ENCODE results near the gene POLE3.

Gene POLE3

DNA sequence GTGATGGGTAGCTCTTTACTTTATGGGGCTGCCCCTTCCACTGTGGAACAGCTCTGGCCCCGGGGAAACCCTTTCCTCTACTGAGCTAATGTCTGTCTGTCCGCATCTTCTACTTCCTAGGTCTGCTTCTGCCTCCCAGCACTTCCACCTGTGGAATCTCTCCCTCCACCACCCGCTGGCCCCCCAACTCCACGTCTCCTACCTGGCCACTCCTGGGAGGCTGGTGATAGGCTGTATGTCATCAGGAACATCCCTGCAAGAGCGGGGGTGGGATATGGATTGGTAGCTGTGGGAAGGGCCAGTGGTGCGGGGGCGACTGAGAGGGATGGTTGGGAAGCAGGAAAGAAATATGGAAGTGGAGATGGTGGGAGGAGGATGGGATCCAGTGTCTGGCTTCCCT, 18.6 kb downstream of the POLE3 start:
- H3K4me3 ChIP-seq (replicated peaks; ENCODE audit: low read depth, low read length): no peak overlapping the region
- no peak for DNase-seq (ENCODE audit: extremely low read depth, insufficient read length)
- no peak for TF ChIP-seq CTCF (IDR thresholded peaks at IDR 0.05; ENCODE audit: insufficient read depth, low read length, poor library complexity, severe bottlenecking)
- no peaks in the 10 kb centered on the region for H3K27me3 ChIP-seq (replicated peaks; ENCODE audit: control insufficient read depth, insufficient read depth, low read length)
- H3K36me3 ChIP-seq (ENCODE audit: control insufficient read depth, insufficient read depth, low read length): peaks cover 12% of the 10 kb centered on the region

GRCh38 chr9:113390192-113390960, 20.1 kb downstream of the POLE3 start:
- Histone ChIP-seq H3K36me3 (ENCODE audit: control insufficient read depth, insufficient read depth, low read length) (peaks cover 12% of the 10 kb centered on the region), H3K27me3 (replicated peaks; ENCODE audit: control insufficient read depth, insufficient read depth, low read length) (no peaks in the 10 kb centered on the region), H3K4me3 (replicated peaks; ENCODE audit: low read depth, low read length) (no peak overlapping the region)
- no peak for TF ChIP-seq CTCF (IDR thresholded peaks at IDR 0.05; ENCODE audit: insufficient read depth, low read length, poor library complexity, severe bottlenecking)
- no peak for DNase-seq (ENCODE audit: extremely low read depth, insufficient read length)

- Histone ChIP-seq H3K36me3 (ENCODE audit: control insufficient read depth, insufficient read depth, low read length) (peaks cover 12% of the 10 kb centered on the region), H3K4me3 (replicated peaks; ENCODE audit: low read depth, low read length) (no peak overlapping the region)
These were observed 21.0 kb downstream of the POLE3 start for GRCh38 chr9:113389451-113389850.

DNA sequence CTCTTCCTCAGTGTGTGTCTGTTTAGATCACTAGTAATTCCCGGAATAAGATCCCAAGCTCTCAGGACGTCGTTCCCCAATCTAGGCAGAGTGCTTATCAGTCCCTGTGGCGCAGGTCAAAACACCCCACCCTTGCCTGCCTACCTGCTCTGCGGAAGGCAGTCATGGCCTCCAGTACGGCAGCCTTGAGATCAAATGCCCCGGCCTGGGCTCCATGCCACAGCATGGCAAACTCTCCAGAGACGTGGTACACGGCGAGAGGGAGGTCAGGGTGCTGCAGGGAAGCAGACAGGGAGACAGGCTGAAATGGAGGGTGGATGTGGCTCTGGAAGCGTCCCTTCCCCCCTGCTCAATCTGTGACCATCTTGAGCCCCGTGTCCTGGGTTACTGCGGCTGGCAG, 21.6 kb downstream of the POLE3 start:
- H3K4me3 ChIP-seq (replicated peaks; ENCODE audit: low read depth, low read length): no peak overlapping the region
- no peak for TF ChIP-seq CTCF (IDR thresholded peaks at IDR 0.05; ENCODE audit: insufficient read depth, low read length, poor library complexity, severe bottlenecking)
- H3K27me3 ChIP-seq (replicated peaks; ENCODE audit: control insufficient read depth, insufficient read depth, low read length): no peaks in the 10 kb centered on the region
- peaks cover 12% of the 10 kb centered on the region for H3K36me3 ChIP-seq (ENCODE audit: control insufficient read depth, insufficient read depth, low read length)
- no peak for DNase-seq (ENCODE audit: extremely low read depth, insufficient read length)

More at GRCh38 chr9:113389451-113389850, 21.0 kb downstream of the POLE3 start:
- no peak for DNase-seq (ENCODE audit: extremely low read depth, insufficient read length)
- no peak for TF ChIP-seq CTCF (IDR thresholded peaks at IDR 0.05; ENCODE audit: insufficient read depth, low read length, poor library complexity, severe bottlenecking)
- no peaks in the 10 kb centered on the region for H3K27me3 ChIP-seq (replicated peaks; ENCODE audit: control insufficient read depth, insufficient read depth, low read length)

DNA sequence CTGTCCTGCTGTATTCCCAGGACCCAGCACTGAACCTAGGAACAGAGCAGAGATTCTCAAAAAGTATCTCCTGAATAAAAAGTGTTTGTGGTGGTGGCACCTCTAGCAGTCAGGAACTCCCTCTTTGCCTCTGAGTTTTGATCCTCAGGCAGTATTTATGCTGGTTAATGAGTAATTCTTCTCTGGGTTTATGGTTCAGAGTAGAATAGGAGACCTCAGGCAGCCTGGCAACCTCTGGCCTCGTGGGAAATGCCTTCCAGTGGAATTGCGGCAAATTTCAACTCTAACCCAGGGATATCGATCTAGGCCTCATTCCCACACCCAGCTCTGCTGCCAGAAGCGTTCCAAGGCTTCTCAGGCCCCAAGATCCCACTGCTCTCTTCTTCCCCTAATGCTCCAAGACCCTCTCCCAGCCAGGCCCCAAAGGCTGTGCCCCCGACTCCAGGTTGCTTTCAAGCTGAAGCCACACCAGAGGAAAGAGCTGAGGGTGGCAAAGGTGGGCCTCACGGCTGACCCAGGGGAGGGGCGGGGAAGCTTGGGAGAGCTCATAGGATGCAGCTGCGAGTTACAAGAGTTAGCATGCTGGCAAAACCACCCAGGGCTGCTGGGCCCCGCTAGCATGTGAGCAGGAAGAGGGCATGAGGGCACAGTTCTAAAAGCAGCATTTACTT, 22.8 kb downstream of the POLE3 start:
- no peak for TF ChIP-seq CTCF (IDR thresholded peaks at IDR 0.05; ENCODE audit: insufficient read depth, low read length, poor library complexity, severe bottlenecking)

More for the DNA sequence above, 22.8 kb downstream of the POLE3 start:
- H3K4me3 ChIP-seq (replicated peaks; ENCODE audit: low read depth, low read length): no peak overlapping the region
- H3K36me3 ChIP-seq (ENCODE audit: control insufficient read depth, insufficient read depth, low read length): peaks cover 12% of the 10 kb centered on the region
- DNase-seq (ENCODE audit: extremely low read depth, insufficient read length): no peak
- no peaks in the 10 kb centered on the region for H3K27me3 ChIP-seq (replicated peaks; ENCODE audit: control insufficient read depth, insufficient read depth, low read length)

All from GM06990 (cell line).